Ishikawa (cell line): Measurements from ENCODE around the gene EPN2.

Experiments
- CEBPB ChIP-seq: IDR thresholded peaks from 2 replicates; pipeline ENCODE4 v1.6.1; 2012
- CREB1 ChIP-seq: IDR thresholded peaks from 2 replicates; pipeline ENCODE4 v1.6.1; 2012; ENCODE audit warnings: low read depth
- EGR1 ChIP-seq: IDR thresholded peaks from 2 replicates; pipeline ENCODE4 v1.6.1; 2012
- EP300 ChIP-seq: IDR thresholded peaks from 2 replicates; pipeline ENCODE4 v1.6.1; 2012; ENCODE audit warnings: borderline replicate concordance
- FOXM1 ChIP-seq: IDR thresholded peaks from 2 replicates; pipeline ENCODE4 v1.6.1; 2012; ENCODE audit warnings: low read depth, borderline replicate concordance
- MAX ChIP-seq: IDR thresholded peaks from 2 replicates; pipeline ENCODE4 v1.6.1; 2012
- NFIC ChIP-seq: IDR thresholded peaks from 2 replicates; pipeline ENCODE4 v1.6.1; 2012
- RAD21 ChIP-seq: IDR thresholded peaks from 2 replicates; pipeline ENCODE4 v1.6.1; 2012; ENCODE audit warnings: low read depth
- REST ChIP-seq: IDR thresholded peaks from 2 replicates; pipeline ENCODE4 v1.6.1; 2012; ENCODE audit warnings: low read depth, mild to moderate bottlenecking
- TAF1 ChIP-seq: IDR thresholded peaks from 2 replicates; pipeline ENCODE4 v1.6.1; 2012; ENCODE audit warnings: low read depth, mild to moderate bottlenecking
- TCF12 ChIP-seq: IDR thresholded peaks from 2 replicates; pipeline ENCODE4 v1.6.1; 2012; ENCODE audit warnings: low read depth
- TEAD4 ChIP-seq: IDR thresholded peaks from 2 replicates; pipeline ENCODE4 v1.6.1; 2012
- USF1 ChIP-seq: IDR thresholded peaks from 2 replicates; pipeline ENCODE4 v1.6.1; 2012
- YY1 ChIP-seq: IDR thresholded peaks from 2 replicates; pipeline ENCODE4 v1.6.1; 2012; ENCODE audit warnings: low read depth
- ZBTB7A ChIP-seq: IDR thresholded peaks from 2 replicates; pipeline ENCODE4 v1.6.1; 2012; ENCODE audit warnings: low read depth

The EPN2 gene

GRCh38 chr17:19362277-19363113, 125.3 kb downstream of the EPN2 start, which contains the start of gene B9D1:
TSS of gene B9D1 (minus strand) at chr17:19362723. CDS start at chr17:19362569, 154 bp downstream.
- TF ChIP-seq TEAD4 (peak; percentile 43), CREB1 (no peak; the same call in 1 of the 2 replicates), MAX (peak; percentile 88), NFIC (no peak; the same call in 1 of the 2 replicates), REST (no peak), TAF1 (no peak; the same call in 1 of the 2 replicates), ZBTB7A (0 out of 2 replicates have a peak, but pooled peaks have one; percentile 44), YY1 (0 out of 2 replicates have a peak, but pooled peaks have one; percentile 51), EGR1 (peak; percentile 32; the same call in 1 of the 2 replicates), EP300 (no peak), RAD21 (peak; percentile 99), USF1 (peak; percentile 21; the same call in 1 of the 2 replicates)

- TF ChIP-seq NFIC: no peak
- no peak for TF ChIP-seq TCF12
- no peak for TF ChIP-seq RAD21
- TF ChIP-seq FOXM1: no peak
- no peak for TF ChIP-seq USF1
- TF ChIP-seq CEBPB: no peak
- TF ChIP-seq TAF1: no peak
- TF ChIP-seq CREB1: no peak
- TF ChIP-seq YY1: no peak
- TF ChIP-seq ZBTB7A: no peak
- TF ChIP-seq EGR1: no peak
- TF ChIP-seq TEAD4: no peak
- TF ChIP-seq MAX: no peak
These were observed 125.9 kb downstream of the EPN2 start for GRCh38 chr17:19363114-19363438.

GRCh38 chr17:19363460-19364035, 126.4 kb downstream of the EPN2 start:
- TF ChIP-seq TCF12 (no peak), FOXM1 (no peak), CREB1 (no peak), MAX (no peak), TAF1 (no peak), RAD21 (no peak), CEBPB (no peak), REST (no peak)

GRCh38 chr17:19364699-19365498, 127.7 kb downstream of the EPN2 start:
- TF ChIP-seq YY1 (no peak), EGR1 (peak; percentile 91), EP300 (no peak), USF1 (no peak), REST (no peak), ZBTB7A (peak; percentile 64; the same call in 1 of the 2 replicates), NFIC (peak; percentile 64; the same call in 1 of the 2 replicates), MAX (0 out of 2 replicates have a peak, but pooled peaks have one; percentile 15)
